Measurements from ENCODE around the gene HOXD13. TPM values are rescaled to one million over a fixed set of nuclear protein-coding genes. Genes with fewer than 3 reads are reported as not detected.

The HOXD13 gene
- total RNA-seq, 1 donor from 2014 or later, result not detected

DNA sequence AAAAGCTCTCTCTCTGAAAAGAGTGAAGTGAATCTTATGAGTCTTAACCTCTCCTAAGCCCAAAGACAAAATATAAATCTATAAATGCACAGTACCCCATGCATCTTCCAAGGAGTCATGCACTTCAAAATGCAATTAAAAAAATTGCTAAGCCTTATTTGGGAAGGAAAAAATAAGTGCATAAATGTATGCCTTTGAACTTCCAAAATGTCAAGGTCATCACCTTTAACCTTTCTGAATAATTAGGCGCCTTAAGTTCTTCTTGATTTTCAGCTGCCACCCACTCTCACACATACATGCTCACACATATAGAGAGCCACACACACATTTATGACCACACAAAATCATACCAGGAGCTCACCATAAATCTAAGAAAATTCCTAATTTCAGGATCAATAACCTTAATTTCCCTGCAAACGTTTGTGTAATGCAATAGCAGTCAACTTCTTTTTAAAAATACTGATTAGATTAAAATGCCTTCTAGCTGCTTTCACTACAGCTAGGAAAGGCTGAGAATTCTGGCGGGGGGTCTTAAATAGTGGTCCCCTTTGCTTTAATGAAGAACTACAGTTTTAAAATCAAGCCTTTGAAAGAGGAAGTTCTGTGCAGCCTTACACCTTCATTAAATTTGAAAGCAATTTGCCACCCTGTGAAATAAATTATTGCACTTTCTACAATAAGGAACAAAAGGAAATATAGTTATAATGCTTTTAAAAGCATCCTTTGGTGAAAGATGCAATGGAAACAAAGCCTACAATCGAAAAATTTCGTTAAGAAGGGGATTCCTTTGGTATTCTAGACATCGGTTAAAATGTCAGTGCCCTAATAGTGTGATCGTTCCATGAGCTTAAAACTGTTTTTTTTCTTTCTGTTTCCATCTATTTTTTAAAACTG, 18.1 kb downstream of the HOXD13 start:
- no peak overlapping the region for H3K27ac Mint-ChIP-seq (ENCODE audit: unreplicated experiment)
- no peak for DNase-seq (ENCODE audit: low spot score)
- H3K4me1 Mint-ChIP-seq (ENCODE audit: unreplicated experiment), result peaks cover 25% of the 10 kb centered on the region
- no peaks in the 10 kb centered on the region for H3K9me3 Mint-ChIP-seq (ENCODE audit: unreplicated experiment)
- peaks cover 40% of the 10 kb centered on the region for H3K27me3 Mint-ChIP-seq (ENCODE audit: unreplicated experiment)
- H3K36me3 Mint-ChIP-seq (ENCODE audit: low read depth, unreplicated experiment), result no peaks in the 10 kb centered on the region
- no peak overlapping the region for H3K4me3 Mint-ChIP-seq (ENCODE audit: unreplicated experiment)
- TF ChIP-seq, protein P1, sequence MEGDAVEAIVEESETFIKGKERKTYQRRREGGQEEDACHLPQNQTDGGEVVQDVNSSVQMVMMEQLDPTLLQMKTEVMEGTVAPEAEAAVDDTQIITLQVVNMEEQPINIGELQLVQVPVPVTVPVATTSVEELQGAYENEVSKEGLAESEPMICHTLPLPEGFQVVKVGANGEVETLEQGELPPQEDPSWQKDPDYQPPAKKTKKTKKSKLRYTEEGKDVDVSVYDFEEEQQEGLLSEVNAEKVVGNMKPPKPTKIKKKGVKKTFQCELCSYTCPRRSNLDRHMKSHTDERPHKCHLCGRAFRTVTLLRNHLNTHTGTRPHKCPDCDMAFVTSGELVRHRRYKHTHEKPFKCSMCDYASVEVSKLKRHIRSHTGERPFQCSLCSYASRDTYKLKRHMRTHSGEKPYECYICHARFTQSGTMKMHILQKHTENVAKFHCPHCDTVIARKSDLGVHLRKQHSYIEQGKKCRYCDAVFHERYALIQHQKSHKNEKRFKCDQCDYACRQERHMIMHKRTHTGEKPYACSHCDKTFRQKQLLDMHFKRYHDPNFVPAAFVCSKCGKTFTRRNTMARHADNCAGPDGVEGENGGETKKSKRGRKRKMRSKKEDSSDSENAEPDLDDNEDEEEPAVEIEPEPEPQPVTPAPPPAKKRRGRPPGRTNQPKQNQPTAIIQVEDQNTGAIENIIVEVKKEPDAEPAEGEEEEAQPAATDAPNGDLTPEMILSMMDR (IDR thresholded peaks at IDR 0.05; ENCODE audit: unreplicated experiment), result no peak

DNA sequence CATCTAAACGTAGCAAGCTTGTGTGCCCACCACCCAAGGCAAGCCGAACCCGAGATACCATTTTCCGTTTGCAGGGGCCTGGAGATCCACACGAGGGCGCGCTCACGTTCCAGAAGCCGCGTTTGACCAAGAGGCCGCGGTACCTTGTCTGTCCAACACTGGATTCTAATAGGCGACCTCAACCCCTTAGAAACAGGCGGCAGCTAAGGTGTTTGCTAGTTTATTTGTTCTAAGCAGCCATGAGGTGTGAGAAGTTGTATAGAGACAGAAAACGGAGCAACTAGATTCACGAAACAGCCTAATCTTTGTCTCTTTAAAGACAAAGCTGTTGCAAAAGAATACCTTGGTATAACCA, 18.8 kb downstream of the HOXD13 start:
- no peaks in the 10 kb centered on the region for H3K36me3 Mint-ChIP-seq (ENCODE audit: low read depth, unreplicated experiment)
- TF ChIP-seq, protein P1 (IDR thresholded peaks at IDR 0.05; ENCODE audit: unreplicated experiment), result peak; percentile 34
- no peak overlapping the region for H3K4me3 Mint-ChIP-seq (ENCODE audit: unreplicated experiment)
- H3K9me3 Mint-ChIP-seq (ENCODE audit: unreplicated experiment), result no peaks in the 10 kb centered on the region
- H3K27me3 Mint-ChIP-seq (ENCODE audit: unreplicated experiment), result peaks cover 37% of the 10 kb centered on the region
- peak; percentile 83 for DNase-seq (ENCODE audit: low spot score)
- peaks cover 20% of the 10 kb centered on the region for H3K4me1 Mint-ChIP-seq (ENCODE audit: unreplicated experiment)
- no peak overlapping the region for H3K27ac Mint-ChIP-seq (ENCODE audit: unreplicated experiment)

DNA sequence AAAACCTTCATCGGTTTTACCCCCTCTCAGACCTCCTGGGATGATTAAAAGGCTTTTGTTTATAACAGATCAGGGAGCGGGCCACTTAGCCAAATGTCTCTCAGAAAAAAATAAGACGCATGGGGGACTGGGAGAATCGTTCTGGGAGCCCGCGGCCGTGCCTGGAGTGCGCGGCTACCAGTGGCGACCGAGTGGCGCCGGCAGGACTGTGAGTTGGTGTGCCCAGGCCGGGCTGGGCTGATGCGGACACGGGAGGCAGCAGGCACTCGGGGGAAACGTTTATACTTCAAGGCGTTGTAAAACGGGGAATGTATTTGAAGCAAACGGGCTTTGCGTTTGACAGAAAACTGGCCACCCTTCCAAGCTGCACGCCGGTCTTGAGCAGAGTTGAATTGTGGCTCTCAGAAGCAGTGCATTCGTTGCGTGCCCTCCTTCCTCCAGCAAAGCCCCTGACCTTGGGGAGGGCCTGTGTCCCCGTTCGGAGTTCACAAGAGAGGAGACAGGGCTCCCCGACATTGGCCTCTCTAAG, 19.4 kb downstream of the HOXD13 start:
- peaks cover 40% of the 10 kb centered on the region for H3K27me3 Mint-ChIP-seq (ENCODE audit: unreplicated experiment)
- H3K4me1 Mint-ChIP-seq (ENCODE audit: unreplicated experiment), result peaks cover 19% of the 10 kb centered on the region
- H3K9me3 Mint-ChIP-seq (ENCODE audit: unreplicated experiment), result no peaks in the 10 kb centered on the region
- TF ChIP-seq, protein P1 (IDR thresholded peaks at IDR 0.05; ENCODE audit: unreplicated experiment), result no peak
- no peak for DNase-seq (ENCODE audit: low spot score)
- no peaks in the 10 kb centered on the region for H3K36me3 Mint-ChIP-seq (ENCODE audit: low read depth, unreplicated experiment)
- no peak overlapping the region for H3K4me3 Mint-ChIP-seq (ENCODE audit: unreplicated experiment)
- H3K27ac Mint-ChIP-seq (ENCODE audit: unreplicated experiment), result no peak overlapping the region

DNA sequence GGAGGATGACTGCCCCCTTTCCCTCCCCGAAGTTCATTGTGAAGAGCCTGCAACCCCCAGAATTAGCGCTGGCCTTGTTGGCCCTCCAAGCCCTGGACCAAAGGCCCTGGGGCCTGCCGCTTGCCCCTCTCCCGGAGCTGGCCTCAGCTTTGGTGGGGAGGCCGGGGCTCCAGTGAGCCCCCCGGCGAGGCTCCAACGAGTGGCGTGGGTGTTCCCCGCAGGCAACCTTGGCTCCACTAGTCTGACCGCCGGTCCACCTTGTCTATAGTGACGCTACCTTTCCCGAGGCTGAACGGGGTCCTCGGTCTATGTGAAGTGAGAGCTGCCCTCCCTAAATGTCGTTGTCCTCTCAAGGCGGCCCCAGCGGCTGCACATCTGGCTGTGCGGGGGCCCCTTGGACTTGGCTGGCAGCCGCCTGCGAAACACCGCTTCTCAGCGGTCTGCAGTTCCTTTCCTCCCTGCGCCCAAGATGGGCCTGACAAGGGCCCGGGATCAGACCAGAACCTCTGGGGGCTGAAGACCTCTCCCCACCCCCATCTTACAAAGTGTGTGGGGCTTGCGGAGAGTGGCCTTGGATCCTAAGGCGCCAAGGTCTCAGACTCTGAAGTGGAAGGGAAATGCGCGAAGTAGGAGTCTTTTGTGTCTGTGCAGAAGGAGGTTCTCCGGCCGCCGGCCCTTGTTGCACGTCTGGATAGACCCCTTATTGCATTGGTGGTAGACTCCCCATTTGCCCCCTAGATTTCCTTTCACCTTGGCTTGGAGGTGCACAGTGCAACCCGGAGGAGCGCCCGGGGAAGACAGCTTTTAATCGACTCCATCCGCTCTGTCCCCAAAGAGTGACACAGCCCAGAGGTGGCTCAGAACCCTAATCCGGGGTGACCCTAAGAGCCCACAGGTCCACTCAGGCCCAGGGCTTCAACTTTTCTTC, 20.1 kb downstream of the HOXD13 start:
- peaks cover 17% of the 10 kb centered on the region for H3K4me1 Mint-ChIP-seq (ENCODE audit: unreplicated experiment)
- TF ChIP-seq, protein P1 (IDR thresholded peaks at IDR 0.05; ENCODE audit: unreplicated experiment), result no peak
- H3K27me3 Mint-ChIP-seq (ENCODE audit: unreplicated experiment), result peaks cover 40% of the 10 kb centered on the region
- no peaks in the 10 kb centered on the region for H3K9me3 Mint-ChIP-seq (ENCODE audit: unreplicated experiment)
- DNase-seq (ENCODE audit: low spot score), result no peak
- H3K4me3 Mint-ChIP-seq (ENCODE audit: unreplicated experiment), result no peak overlapping the region
- no peak overlapping the region for H3K27ac Mint-ChIP-seq (ENCODE audit: unreplicated experiment)
- no peaks in the 10 kb centered on the region for H3K36me3 Mint-ChIP-seq (ENCODE audit: low read depth, unreplicated experiment)

Data from endothelial cell (in vitro differentiated cells).